IPS-20b (cell line): ENCODE measurements around the gene CHMP6.
"Not testable (repeated sequence)": the region's sequence is repeated elsewhere in the genome, so short reads cannot be mapped to it uniquely, and the experiment has no call there.

Experiments used
- H3K27ac ChIP-seq: one replicate; pipeline ENCODE4 v1.5.1; 2013; ENCODE audit warnings: low read length
- H3K27me3 ChIP-seq: 2 replicates; pipeline ENCODE4 v1.6.1; 2013; ENCODE audit warnings: mild to moderate bottlenecking, low read length, inconsistent platforms; ENCODE audit not compliant: insufficient read depth
- H3K36me3 ChIP-seq: 2 replicates; pipeline ENCODE4 v1.6.1; 2013; ENCODE audit warnings: low read depth, mild to moderate bottlenecking, inconsistent platforms, low read length, moderate library complexity; ENCODE audit not compliant: insufficient read depth
- H3K4me1 ChIP-seq: 2 replicates; pipeline ENCODE4 v1.6.1; 2013; ENCODE audit warnings: mild to moderate bottlenecking, control low read depth, inconsistent platforms, low read length, moderate library complexity; ENCODE audit not compliant: insufficient read depth
- H3K4me3 ChIP-seq: 2 replicates; pipeline ENCODE4 v1.5.1; 2013; ENCODE audit warnings: mild to moderate bottlenecking, low read length, inconsistent platforms
- H3K9ac ChIP-seq: 2 replicates; pipeline ENCODE4 v1.6.1; 2013; ENCODE audit warnings: low read depth, mild to moderate bottlenecking, inconsistent platforms, low read length, moderate library complexity
- H3K9me3 ChIP-seq: 2 replicates; pipeline ENCODE4 v1.6.1; 2013; ENCODE audit warnings: mild to moderate bottlenecking, low read depth, low read length, inconsistent platforms; ENCODE audit not compliant: insufficient read depth

CHMP6 gene

GRCh38 chr17:81025065-81025740, 33.6 kb downstream of the CHMP6 start:
- no peak overlapping the region for H3K4me3 ChIP-seq

DNA sequence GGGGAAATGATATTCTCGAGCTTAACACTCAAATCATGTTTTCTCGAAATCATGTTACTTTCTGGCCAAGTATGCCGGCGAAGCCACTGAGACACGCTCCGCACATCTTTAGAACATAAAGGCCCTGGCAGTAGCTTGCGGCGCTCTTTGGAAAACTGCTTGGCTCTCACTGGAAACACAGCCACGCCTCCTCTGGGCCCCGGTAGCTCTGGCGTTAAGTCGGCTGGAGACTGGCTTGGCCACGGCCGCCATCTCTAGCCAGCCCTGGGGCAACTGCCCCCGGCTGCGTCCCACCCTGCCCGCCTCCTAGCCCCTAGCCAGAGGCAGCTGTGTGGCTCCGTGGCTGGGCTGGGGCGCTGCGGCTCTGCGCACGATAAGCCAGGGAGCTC, 34.1 kb downstream of the CHMP6 start:
- Histone ChIP-seq H3K36me3 (no peaks in the 10 kb centered on the region), H3K9ac (no peak overlapping the region), H3K4me1 (no peaks in the 10 kb centered on the region), H3K4me3 (no peak overlapping the region), H3K27ac (no peak overlapping the region), H3K27me3 (no peaks in the 10 kb centered on the region; the same call in 1 of the 2 replicates), H3K9me3 (no peaks in the 10 kb centered on the region)

More at GRCh38 chr17:81025065-81025740, 33.6 kb downstream of the CHMP6 start:
- Histone ChIP-seq H3K27ac (no peak overlapping the region), H3K27me3 (no peaks in the 10 kb centered on the region; the same call in 1 of the 2 replicates), H3K9me3 (no peaks in the 10 kb centered on the region), H3K9ac (no peak overlapping the region), H3K4me1 (no peaks in the 10 kb centered on the region), H3K36me3 (no peaks in the 10 kb centered on the region)

DNA sequence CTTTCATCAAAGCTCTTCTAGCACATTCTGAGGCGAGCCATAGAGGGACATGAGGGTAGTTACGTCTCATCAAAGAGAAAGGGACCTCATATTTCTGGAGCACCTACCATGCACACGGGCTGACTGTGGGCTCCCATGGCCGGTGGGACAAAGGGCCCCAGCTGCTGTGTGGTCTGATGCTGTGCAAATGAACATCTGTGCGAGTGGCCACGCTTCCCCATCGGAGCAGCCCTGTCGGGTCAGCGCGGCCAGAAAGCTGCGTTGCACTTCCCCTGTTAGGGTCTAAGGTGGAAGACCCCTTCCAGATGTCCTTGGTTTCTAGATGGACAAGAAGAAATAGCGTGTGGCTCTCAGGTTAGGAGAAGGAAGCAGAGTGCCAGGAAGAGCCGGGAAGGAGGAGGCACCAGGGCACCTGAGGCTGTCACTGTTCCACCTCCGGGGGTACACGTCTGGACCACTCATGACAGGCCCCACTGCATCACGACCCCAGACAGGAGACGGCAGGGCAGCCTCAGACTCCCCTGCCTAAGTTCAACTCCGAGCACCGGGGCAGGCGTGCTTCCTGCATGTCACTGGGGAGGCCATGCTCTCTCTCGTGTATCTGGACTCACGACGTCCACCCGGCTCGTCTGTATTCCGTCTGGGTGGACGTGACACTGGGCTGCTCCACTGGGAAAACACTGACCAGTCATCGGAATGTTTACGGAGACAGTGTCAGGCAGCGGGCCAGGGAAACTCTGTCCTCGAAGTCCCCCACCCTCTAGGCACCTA, 34.8 kb downstream of the CHMP6 start:
- Histone ChIP-seq H3K9ac (no peak overlapping the region), H3K27ac (no peak overlapping the region), H3K9me3 (no peaks in the 10 kb centered on the region), H3K27me3 (no peaks in the 10 kb centered on the region; the same call in 1 of the 2 replicates), H3K4me3 (no peak overlapping the region), H3K36me3 (no peaks in the 10 kb centered on the region), H3K4me1 (no peaks in the 10 kb centered on the region)

GRCh38 chr17:81027038-81027437, 35.4 kb downstream of the CHMP6 start:
- H3K4me1 ChIP-seq = no peaks in the 10 kb centered on the region
- H3K36me3 ChIP-seq = no peaks in the 10 kb centered on the region
- H3K27ac ChIP-seq = no peak overlapping the region
- no peak overlapping the region for H3K9ac ChIP-seq
- no peaks in the 10 kb centered on the region for H3K9me3 ChIP-seq
- no peaks in the 10 kb centered on the region; the same call in 1 of the 2 replicates for H3K27me3 ChIP-seq
- no peak overlapping the region for H3K4me3 ChIP-seq

GRCh38 chr17:81027591-81028505, 36.2 kb downstream of the CHMP6 start:
- Histone ChIP-seq H3K9ac (no peak overlapping the region), H3K4me1 (no peaks in the 10 kb centered on the region), H3K4me3 (no peak overlapping the region), H3K27ac (no peak overlapping the region), H3K36me3 (no peaks in the 10 kb centered on the region), H3K9me3 (no peaks in the 10 kb centered on the region), H3K27me3 (peaks cover 1% of the 10 kb centered on the region; the same call in 1 of the 2 replicates)

DNA sequence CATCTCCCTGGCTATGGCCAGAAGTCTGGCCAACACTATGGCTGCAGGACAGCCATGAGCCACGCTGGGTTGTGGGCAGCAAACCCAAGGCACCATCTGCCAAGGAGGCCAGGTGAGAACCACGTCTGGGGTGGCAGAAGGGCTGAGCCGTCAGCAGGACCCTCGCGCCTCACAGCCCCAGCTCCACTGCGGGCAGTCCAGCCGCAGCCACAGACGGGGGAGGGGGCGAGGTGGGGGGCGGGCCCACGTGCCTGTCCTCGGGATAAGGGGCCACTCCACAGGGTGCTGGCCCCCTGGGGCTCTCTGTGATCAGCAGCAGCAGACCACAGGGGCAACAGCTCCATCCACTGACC, 36.8 kb downstream of the CHMP6 start:
- Histone ChIP-seq H3K9ac (no peak overlapping the region), H3K4me1 (no peaks in the 10 kb centered on the region; the same call in 1 of the 2 replicates), H3K9me3 (no peaks in the 10 kb centered on the region), H3K36me3 (no peaks in the 10 kb centered on the region), H3K27ac (no peak overlapping the region), H3K27me3 (peaks cover 8% of the 10 kb centered on the region), H3K4me3 (no peak overlapping the region)

- H3K4me1 ChIP-seq = no peaks in the 10 kb centered on the region; the same call in 1 of the 2 replicates
- H3K4me3 ChIP-seq = no peak overlapping the region
- peaks cover 16% of the 10 kb centered on the region for H3K27me3 ChIP-seq
- H3K9me3 ChIP-seq = no peaks in the 10 kb centered on the region
- no peaks in the 10 kb centered on the region for H3K36me3 ChIP-seq
- no peak overlapping the region for H3K27ac ChIP-seq
- no peak overlapping the region for H3K9ac ChIP-seq
Measured at GRCh38 chr17:81029859-81030258, 38.2 kb downstream of the CHMP6 start.

DNA sequence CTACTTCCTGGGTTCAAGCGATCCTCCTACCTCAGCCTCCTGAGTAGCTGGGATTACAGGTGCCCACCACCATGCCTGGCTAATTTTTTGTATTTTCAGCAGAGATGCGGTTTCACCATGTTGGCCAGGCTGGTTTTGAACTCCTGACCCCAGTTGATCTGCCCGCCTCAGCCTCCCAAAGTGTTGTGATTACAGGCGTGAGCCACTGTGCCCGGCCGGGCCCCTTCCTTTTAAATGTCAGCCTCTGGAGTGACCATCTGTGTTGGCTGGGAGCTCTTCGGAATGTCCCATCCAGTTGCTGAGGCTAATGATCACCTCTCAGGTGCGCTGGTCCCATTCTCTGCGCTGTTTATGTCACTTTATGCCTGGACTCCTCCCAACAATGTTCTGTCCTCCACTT, 38.7 kb downstream of the CHMP6 start:
- H3K4me3 ChIP-seq, H3K27ac ChIP-seq, H3K4me1 ChIP-seq, H3K36me3 ChIP-seq, H3K9ac ChIP-seq, H3K9me3 ChIP-seq: not testable (repeated sequence)
- H3K27me3 ChIP-seq = peaks cover 16% of the 10 kb centered on the region

DNA sequence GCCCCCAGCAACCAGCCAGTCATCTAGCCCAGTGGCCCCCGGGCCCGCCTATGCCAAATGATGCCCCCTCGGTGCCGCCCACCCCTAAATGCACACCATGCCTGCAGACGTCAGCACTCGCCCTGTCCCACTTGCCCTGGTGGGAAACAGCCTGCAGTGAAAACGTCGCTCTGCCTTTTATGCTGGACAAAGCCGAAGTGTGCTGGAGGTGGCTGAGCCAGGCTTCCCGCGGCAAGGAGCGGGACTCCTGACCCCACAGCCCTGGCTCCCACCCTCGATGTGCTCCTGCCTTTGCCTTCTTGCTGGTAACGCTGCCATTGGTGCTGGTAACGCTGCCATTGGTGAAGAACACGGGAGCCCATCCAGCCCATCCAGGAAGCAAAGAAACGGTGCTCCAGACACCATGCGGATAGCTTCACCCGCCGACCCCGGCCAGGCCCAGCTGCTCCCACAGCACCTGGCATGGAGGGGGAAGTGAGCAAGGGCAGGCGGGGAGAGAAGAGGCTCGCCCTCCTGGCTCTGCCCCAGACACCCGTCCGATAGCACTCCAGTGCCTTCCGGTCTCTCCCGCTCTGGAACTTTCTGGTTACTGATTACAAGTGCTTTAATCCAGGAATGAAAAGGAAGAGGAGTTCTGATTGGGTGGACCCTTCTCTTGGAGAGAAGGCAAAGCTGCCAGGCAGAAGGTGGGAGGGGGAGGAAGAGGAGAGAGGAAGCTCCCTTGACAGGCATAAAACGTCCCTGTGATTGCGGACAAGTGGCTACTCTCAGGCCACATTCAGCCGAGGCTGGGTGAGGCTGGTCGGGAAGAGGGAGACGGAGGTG, 39.3 kb downstream of the CHMP6 start:
- H3K9me3 ChIP-seq = no peaks in the 10 kb centered on the region
- no peaks in the 10 kb centered on the region for H3K36me3 ChIP-seq
- H3K27ac ChIP-seq = no peak overlapping the region
- no peak overlapping the region for H3K9ac ChIP-seq
- no peaks in the 10 kb centered on the region; the same call in 1 of the 2 replicates for H3K4me1 ChIP-seq
- H3K4me3 ChIP-seq = no peak overlapping the region
- H3K27me3 ChIP-seq = peaks cover 19% of the 10 kb centered on the region

- Histone ChIP-seq H3K9me3 (no peaks in the 10 kb centered on the region), H3K4me1 (no peaks in the 10 kb centered on the region; the same call in 1 of the 2 replicates), H3K36me3 (no peaks in the 10 kb centered on the region), H3K9ac (no peak overlapping the region), H3K4me3 (no peak overlapping the region), H3K27ac (no peak overlapping the region), H3K27me3 (peaks cover 28% of the 10 kb centered on the region)
Measured at GRCh38 chr17:81031566-81032550, 40.2 kb downstream of the CHMP6 start.
